ENCODE data around the gene ATP10A.

ATP10A gene

GRCh38 chr15:25633862-25634261 is 229.3 kb downstream of the ATP10A start:
- no peak for DNase-seq

GRCh38 chr15:25631971-25632370 is 231.2 kb downstream of the ATP10A start:
- DNase-seq = no peak

Data from activated naive CD4-positive, alpha-beta T cell (primary cell).